Spleen (tissue), 11 donors: ENCODE measurements around the gene MRPS25. TPM values are rescaled to one million over a fixed set of nuclear protein-coding genes. Genes with fewer than 3 reads are reported as not detected.
"Not testable (repeated sequence)": the region's sequence is repeated elsewhere in the genome, so short reads cannot be mapped to it uniquely, and the experiment has no call there.

Experiments
- DNase-seq: peaks from one replicate; pipeline ENCODE4 v3.0.0-alpha.2; 2020
- H3K27ac ChIP-seq, 8 donors: fragments of 200-600 bp; sonication (generic) in 7 of 8; 1 replicate in 4 of 8; 2 replicates in 4 of 8; pipeline versions ENCODE4 v1.5.0 to v1.8.0; 2016 to 2021; ENCODE audit warnings: inconsistent platforms in 4 of 8, mild to moderate bottlenecking in 4 of 8, moderate library complexity in 1 of 8
- H3K27me3 ChIP-seq, 7 donors: fragments of 200-600 bp; sonication (generic) in 6 of 7; replicated peaks in 1 of 7; 1 replicate in 4 of 7; 2 replicates in 3 of 7; pipeline versions ENCODE4 v1.5.0 to v1.8.0; 2016 to 2021; ENCODE audit warnings: inconsistent platforms in 3 of 7, mild to moderate bottlenecking in 1 of 7
- H3K36me3 ChIP-seq, 6 donors: fragments of 200-600 bp; sonication (generic) in 5 of 6; 1 replicate in 4 of 6; 2 replicates in 2 of 6; pipeline versions ENCODE4 v1.5.0 to v1.8.0; 2016 to 2021; ENCODE audit warnings: inconsistent platforms in 2 of 6
- H3K4me1 ChIP-seq, 6 donors: fragments of 200-600 bp; sonication (generic) in 5 of 6; 1 replicate in 3 of 6; 2 replicates in 3 of 6; pipeline versions ENCODE4 v1.5.0 to v1.8.0; 2016 to 2021; ENCODE audit warnings: inconsistent platforms in 3 of 6
- H3K4me3 ChIP-seq, 8 donors: fragments of 200-600 bp; sonication (generic) in 7 of 8; 1 replicate in 4 of 8; 2 replicates in 4 of 8; pipeline versions ENCODE4 v1.5.0 to v1.8.0; 2016 to 2021; ENCODE audit warnings: inconsistent platforms in 4 of 8, mild to moderate bottlenecking in 4 of 8, moderate library complexity in 2 of 8
- H3K9me3 ChIP-seq, 8 donors: fragments of 200-600 bp; sonication (generic) in 7 of 8; 1 replicate in 4 of 8; 2 replicates in 4 of 8; pipeline versions ENCODE4 v1.5.0 to v1.8.0; 2016 to 2021; ENCODE audit warnings: inconsistent platforms in 4 of 8
- CTCF ChIP-seq, 11 experiments: fragments of 200-600 bp in 7 of 11; fragments of 450-650 bp in 4 of 11; sonication (generic) in 4 of 11; IDR thresholded peaks in 8 of 11; conservative IDR thresholded peaks in 3 of 11; 1 replicate in 7 of 11; 2 replicates in 4 of 11; pipeline versions ENCODE4 v1.4.0 to v1.8.0; 2016 to 2021; ENCODE audit warnings: antibody characterized with exemption in 11 of 11, inconsistent platforms in 4 of 11, mild to moderate bottlenecking in 1 of 11
- POLR2A ChIP-seq, 3 donors: fragments of 450-650 bp; IDR thresholded peaks; one replicate each; pipeline ENCODE4 v1.5.1; 2017; ENCODE audit warnings: antibody characterized with exemption in 3 of 3, mild to moderate bottlenecking in 1 of 3
- POLR2AphosphoS5 ChIP-seq, 3 donors: sonication (generic); formaldehyde crosslinking; IDR thresholded peaks; one replicate each; pipeline ENCODE4 v1.5.1; 2017; ENCODE audit warnings: antibody characterized with exemption in 3 of 3
- WGBS, 5 donors: extraction: QIAGEN DNeasy Blood & Tissue Kit in 3 of 5; methylation state at CpG; one replicate each; pipeline versions ENCODE4 v1.1.5 to v1.1.7; 2013 to 2018; 5-methylcytosine and 5-hydroxymethylcytosine counted together
- intact Hi-C: fragments of 100-400 bp; cut with DNase I; formaldehyde crosslinking; loops from one replicate; pipeline ENCODE4 v1.15.0; 2023; ENCODE audit warnings: low total_unique reads
- polyA plus RNA-seq, 3 donors: library from polyadenylated mRNA; stranded (reverse); fragments of 200-250 nt; gene quantifications; one replicate each; pipeline ENCODE4 v1.2.1, GENCODE V29; 2013
- total RNA-seq, 7 donors: library from RNA; depleted of rRNA in 3 of 7; stranded (reverse); fragments of >200 nt in 3 of 7; fragmentation: NEBNext Ultra II Directional in 4 of 7; extraction: Animal tissue kit (Norgen Biotek cat#: 25700) in 4 of 7; gene quantifications; one replicate each; pipeline versions ENCODE4 v1.1.0 to v1.2.1, GENCODE V29; 2016 to 2021
- donor health status: healthy with polysubstance abuse.
- donor health status: DM: no; HTN: no; CAD: no; lungs with moderate emphysema.
- donor health status: DM: no; HTN: no; CAD: no.
- donor health status: Bipolar disorder and iron deficiency.
- donor health status: healthy.
- donor health status: DM: no; HTN: no; CAD: no.
- donor health status: DM: yes; HTN: yes; CAD: no.

MRPS25 gene
- total and polyA plus RNA-seq, 10 donors, result 23.8 to 85.1 (median 56.8) TPM

- H3K27ac ChIP-seq, result no peak overlapping the region
- TF ChIP-seq POLR2A (IDR thresholded peaks at IDR 0.05), result no peak
- TF ChIP-seq CTCF (IDR thresholded peaks at IDR 0.05 in 8 of 11, conservative IDR thresholded peaks at IDR 0.05 in 3 of 11), result no peak
- no peak for TF ChIP-seq POLR2AphosphoS5 (IDR thresholded peaks at IDR 0.05)
- H3K4me1 ChIP-seq, result peaks cover 0 to 2% (median 0%) of the 10 kb centered on the region in 6 donors
- peaks cover 0 to 95% (median 40%) of the 10 kb centered on the region in 6 donors for H3K36me3 ChIP-seq
- intact Hi-C loops, result no loop called here
- H3K27me3 ChIP-seq, result no peaks in the 10 kb centered on the region
- WGBS, 5 donors, result 81 to 88% (median 87%) methylated on average over 4 of the region's 4 CpGs
- DNase-seq, result no peak
- H3K9me3 ChIP-seq, result peaks cover 0 to 9% (median 3%) of the 10 kb centered on the region in 8 donors
- H3K4me3 ChIP-seq, result no peak overlapping the region
Observed at GRCh38 chr3:15007681-15008141, 57.4 kb downstream of the MRPS25 start.

- H3K27ac ChIP-seq, H3K4me3 ChIP-seq, intact Hi-C loops, H3K27me3 ChIP-seq, H3K4me1 ChIP-seq, DNase-seq: not testable (repeated sequence)
- WGBS, 5 donors, result 84 to 94% (median 89%) methylated on average over 6 of the region's 6 CpGs
- peaks cover 0 to 27% (median 6%) of the 10 kb centered on the region in 6 donors for H3K36me3 ChIP-seq
- H3K9me3 ChIP-seq, result peaks cover 0 to 15% (median under 1%) of the 10 kb centered on the region in 8 donors
Observed at GRCh38 chr3:14999182-14999581, 65.9 kb downstream of the MRPS25 start.

Other genes with a start within 250 kb of the MRPS25 start
- 100 to 1,000 TPM in 2 of 7 donors, 10 to 100 TPM in 5; 62.5 to 145 (median 68.7) TPM for gene FGD5, start 246.4 kb downstream of the MRPS25 start, total RNA-seq
- gene FGD5, start 246.4 kb downstream of the MRPS25 start, polyA plus RNA-seq, result 10 to 100 TPM in 1 of 3 donors, 1 to 10 TPM in 2; 6.0 to 18.3 (median 6.7) TPM
- gene NR2C2, start 117.7 kb downstream of the MRPS25 start, total RNA-seq, result 10 to 100 TPM; 55.9 to 75.5 (median 64.1) TPM
- gene NR2C2, start 117.7 kb downstream of the MRPS25 start, polyA plus RNA-seq, result 10 to 100 TPM in 1 of 3 donors, 1 to 10 TPM in 2; 7.2 to 10.3 (median 7.8) TPM
- 10 to 100 TPM; 21.4 to 34.5 (median 31.6) TPM for gene RBSN, start 33.8 kb upstream of the MRPS25 start, total RNA-seq
- gene RBSN, start 33.8 kb upstream of the MRPS25 start, polyA plus RNA-seq, result 10 to 100 TPM in 1 of 3 donors, 1 to 10 TPM in 2; 4.2 to 10.1 (median 7.3) TPM
- 10 to 100 TPM; 42.2 to 72.3 (median 49.9) TPM for gene CAPN7, start 140.9 kb upstream of the MRPS25 start, total RNA-seq
- 10 to 100 TPM; 10.8 to 13.6 (median 11.2) TPM for gene CAPN7, start 140.9 kb upstream of the MRPS25 start, polyA plus RNA-seq